GM12872 (cell line): ENCODE results near the gene FGFR4.

Experiments
- CTCF ChIP-seq: IDR thresholded peaks from 3 replicates; pipeline ENCODE4 v1.5.1; 2011; ENCODE audit warnings: low read depth, mild to moderate bottlenecking, low read length, moderate library complexity; ENCODE audit not compliant: insufficient read depth

Gene FGFR4

GRCh38 chr5:177085985-177086653 lies 596 bp upstream of the FGFR4 start:
- TF ChIP-seq CTCF, result no peak

- TF ChIP-seq CTCF, result no peak
These were observed 787 bp downstream of the FGFR4 start for GRCh38 chr5:177087398-177088005.

GRCh38 chr5:177089127-177089526 lies 2.4 kb downstream of the FGFR4 start:
- no peak for TF ChIP-seq CTCF

- TF ChIP-seq CTCF, result no peak
These were observed 3.3 kb downstream of the FGFR4 start for GRCh38 chr5:177089825-177090641.

- TF ChIP-seq CTCF, result no peak
These were observed 4.1 kb downstream of the FGFR4 start for GRCh38 chr5:177090813-177091212.

- no peak for TF ChIP-seq CTCF
These were observed 4.5 kb downstream of the FGFR4 start for GRCh38 chr5:177091232-177091631.
